K562 (cell line): ENCODE measurements around the gene PTGR3. TPM values are rescaled to one million over a fixed set of nuclear protein-coding genes. Genes with fewer than 3 reads are reported as not detected.

Experiments used
- ATAC-seq: fragments of 200-7000 bp; cut with Tn5 transposase; 3 replicates; pipeline ENCODE4 v1.9.1; 2020; ENCODE audit warnings: moderate library complexity
- BruUV-seq: library from RNA; stranded (reverse); fragments of 400-500 nt; replicated peaks from 2 replicates; lab custom pipeline; 2021; lab: Mats Ljungman, UMichigan
- CTCF ChIA-PET: fragments of 300-600 bp; formaldehyde crosslinking; extraction: SDS; loops from one replicate; lab custom pipeline; 2021; ENCODE audit warnings: low intra/inter-chr PET ratio; lab: Yijun Ruan, JAX
- POLR2A ChIA-PET: fragments of 300-600, 350-650 bp; sonication (Branson Sonifier 250); formaldehyde crosslinking; extraction: SDS; loops from one replicate; lab custom pipeline; 2021; ENCODE audit warnings: antibody characterized with exemption, inconsistent platforms; lab: Yijun Ruan, JAX
- DNase-seq, 4 experiments: peaks; one replicate each; pipeline versions ENCODE4 v3.0.0 to v3.0.0-alpha.2; 2011 to 2018; ENCODE audit warnings: low spot score in 3 of 4, mixed read lengths in 3 of 4; ENCODE audit errors: extremely low read depth in 1 of 4
- FAIRE-seq: peaks from 2 replicates; lab custom pipeline; 2011; peaks lifted over from hg19 to GRCh38; lab: Jason Lieb, UNC
- H2AFZ ChIP-seq: 2 replicates; pipeline ENCODE4 v1.6.0; 2011; ENCODE audit warnings: low read depth, low read length, control low read depth, inconsistent platforms
- H3K27ac ChIP-seq: fragments of 200-600 bp; 3 replicates; pipeline ENCODE4 v1.8.0; 2011; ENCODE audit warnings: low read depth, mild to moderate bottlenecking, control low read depth, inconsistent platforms, low read length, moderate library complexity, mixed read lengths; ENCODE audit errors: extremely low read depth
- H3K27me3 ChIP-seq, 2 experiments: fragments of 300-600 bp in 1 of 2; 2 replicates in 1 of 2; 3 replicates in 1 of 2; pipeline versions ENCODE4 v1.6.0 to v1.8.0; 2011; ENCODE audit warnings: inconsistent platforms in 2 of 2, low read length in 2 of 2, mild to moderate bottlenecking in 1 of 2, mixed read lengths in 1 of 2, moderate library complexity in 1 of 2; ENCODE audit not compliant: control insufficient read depth in 2 of 2, insufficient read depth in 2 of 2
- H3K36me3 ChIP-seq: fragments of 300-600 bp; 3 replicates; pipeline ENCODE4 v1.8.0; 2011; ENCODE audit warnings: mild to moderate bottlenecking, low read length, inconsistent platforms; ENCODE audit not compliant: control insufficient read depth, insufficient read depth
- H3K4me1 ChIP-seq, 2 experiments: fragments of 200-600 bp in 1 of 2; replicated peaks in 1 of 2; 2 replicates in 1 of 2; 3 replicates in 1 of 2; pipeline versions ENCODE4 v1.5.1 to v1.8.0; 2011; ENCODE audit warnings: inconsistent platforms in 2 of 2, low read length in 2 of 2, mild to moderate bottlenecking in 1 of 2, mixed read lengths in 1 of 2, moderate library complexity in 1 of 2; ENCODE audit not compliant: control insufficient read depth in 2 of 2, insufficient read depth in 2 of 2
- H3K4me2 ChIP-seq: 2 replicates; pipeline ENCODE4 v1.6.1; 2011; ENCODE audit warnings: low read length, control low read depth, inconsistent platforms, mixed read lengths; ENCODE audit not compliant: insufficient read depth
- H3K4me3 ChIP-seq: fragments of 200-600 bp; sonication (generic), shearing (Covaris generic); 2 replicates; pipeline ENCODE4 v1.5.1; 2016; ENCODE audit warnings: control low read depth, inconsistent platforms
- H3K79me2 ChIP-seq: fragments of 200-600 bp; 3 replicates; pipeline ENCODE4 v1.8.0; 2011; ENCODE audit warnings: low read length, inconsistent platforms; ENCODE audit not compliant: control insufficient read depth, insufficient read depth
- H3K9ac ChIP-seq, 2 experiments: 2 replicates each; pipeline versions ENCODE4 v1.6.0 to v1.6.1; 2011; ENCODE audit warnings: low read depth in 2 of 2, low read length in 2 of 2, control low read depth in 1 of 2, inconsistent platforms in 1 of 2, mild to moderate bottlenecking in 1 of 2, mixed read lengths in 1 of 2; ENCODE audit not compliant: insufficient read depth in 1 of 2
- H3K9me1 ChIP-seq: one replicate; pipeline ENCODE4 v1.6.0; 2011; ENCODE audit warnings: inconsistent platforms, mild to moderate bottlenecking, low read length, moderate library complexity; ENCODE audit not compliant: control insufficient read depth, insufficient read depth
- H3K9me3 ChIP-seq: replicated peaks from 2 replicates; pipeline ENCODE4 v1.5.1; 2011; ENCODE audit warnings: low read depth, low read length, inconsistent platforms; ENCODE audit not compliant: control insufficient read depth, insufficient read depth
- H4K20me1 ChIP-seq: replicated peaks from 2 replicates; pipeline ENCODE4 v1.6.1; 2011; ENCODE audit warnings: low read length, inconsistent platforms, mixed read lengths; ENCODE audit not compliant: control insufficient read depth, insufficient read depth
- CUX1 ChIP-seq: fragments of 200-800 bp; sonication (Bioruptor generic); IDR thresholded peaks from 2 replicates; pipeline ENCODE4 v1.6.1; 2016; ENCODE audit warnings: missing genetic modification characterization, missing compliant biosample characterization
- EP400 ChIP-seq: fragments of 450-650 bp; IDR thresholded peaks from 2 replicates; pipeline ENCODE4 v1.6.1; 2017; ENCODE audit warnings: antibody characterized with exemption, mild to moderate bottlenecking, moderate library complexity
- WGBS: fragments of 100-300 bp; shearing (Covaris generic); methylation state at CpG from one replicate; pipeline ENCODE4 v1.1.6; 2016; ENCODE audit warnings: low coverage, mixed read lengths; ENCODE audit not compliant: insufficient coverage; ENCODE audit errors: missing lambda C conversion rate; 5-methylcytosine and 5-hydroxymethylcytosine counted together
- in situ Hi-C: fragments of 300-500 bp; cut with MboI; formaldehyde crosslinking; loops from 4 replicates; pipeline ENCODE4 v1.15.0; 2018; ENCODE audit warnings: inconsistent platforms, mixed read lengths
- intact Hi-C: fragments of 100-400 bp; cut with micrococcal nuclease; formaldehyde crosslinking; loops from 2 replicates; pipeline ENCODE4 v1.14.2; 2022
- polyA plus RNA-seq, 8 experiments: library from polyadenylated mRNA; depleted of rRNA in 4 of 8; stranded (reverse) in 5 of 8; unstranded in 3 of 8; fragments of >200 nt; fragmentation: Nextera tagmentation in 2 of 8; fragmentation: Illumina TruSeq in 1 of 8; extraction: Ambion mirVana in 2 of 8; extraction: Trizol in 1 of 8; gene quantifications; 2 replicates each; pipeline versions ENCODE4 v1.2.1 to v1.2.3, GENCODE V29; 2011 to 2014; ENCODE audit warnings: inconsistent platforms in 1 of 8, missing spikeins in 1 of 8
- total RNA-seq, 7 experiments: library from RNA; depleted of rRNA in 6 of 7; stranded (reverse); fragments of >200 nt in 6 of 7; fragmentation: Illumina TruSeq in 2 of 7; extraction: Trizol in 2 of 7; gene quantifications; 2 replicates each; pipeline versions ENCODE4 v1.2.1 to v1.2.3, GENCODE V29; 2011 to 2021; ENCODE audit warnings: low replicate concordance in 1 of 7

PTGR3 gene
- total and polyA plus RNA-seq, 9 of the 15 experiments (the other 6 are each of a cell fraction or from before 2014, with no cell fraction given) = 4.1 to 32.3 (median 15.3) TPM

GRCh38 chr18:75200605-75201280 is 8.2 kb downstream of the PTGR3 start:
- intact Hi-C loops = no loop called here

More at GRCh38 chr18:75200605-75201280, 8.2 kb downstream of the PTGR3 start:
- Histone ChIP-seq H3K9ac (no peak overlapping the region), H3K9me3 (no peaks in the 10 kb centered on the region), H3K4me2 (no peak overlapping the region), H3K36me3 (peaks cover 25% of the 10 kb centered on the region; the same call in 2 of the 3 replicates), H2AFZ (no peak overlapping the region), H3K27me3 (no peaks in the 10 kb centered on the region), H3K9me1 (no peaks in the 10 kb centered on the region), H3K4me1 (peaks cover 0 to 15% of the 10 kb centered on the region in 2 experiments; a peak in 3 of 5 replicates), H3K27ac (no peak overlapping the region), H4K20me1 (no peaks in the 10 kb centered on the region), H3K4me3 (no peak overlapping the region), H3K79me2 (peaks cover 38% of the 10 kb centered on the region)
- in situ Hi-C loops = no loop called here
- ChIA-PET CTCF (no interaction called here), POLR2A (no interaction called here)
- DNase-seq = no peak
- TF ChIP-seq CUX1 (CRISPR knock-in tag) (no peak), EP400 (no peak)
- BruUV-seq = no TSS peak
- 94% methylated on average over 6 of the region's 7 CpGs for WGBS
- FAIRE-seq = no peak
- no peak for ATAC-seq
